GM20000 (cell line): Measurements from ENCODE around the gene CDKL1.
"Not testable (repeated sequence)": the region's sequence is repeated elsewhere in the genome, so short reads cannot be mapped to it uniquely, and the experiment has no call there.

Experiments used
- DNase-seq: peaks from one replicate; pipeline ENCODE4 v3.0.0; 2012; ENCODE audit warnings: low spot score
- CTCF ChIP-seq: IDR thresholded peaks from 2 replicates; pipeline ENCODE4 v1.5.1; 2012; ENCODE audit warnings: mild to moderate bottlenecking, control low read depth; ENCODE audit errors: extremely low read depth, missing control alignments

The CDKL1 gene

GRCh38 chr14:50331596-50331995 is 65.1 kb downstream of the CDKL1 start:
- DNase-seq = no peak
- TF ChIP-seq CTCF = no peak

GRCh38 chr14:50321009-50321660 is 75.5 kb downstream of the CDKL1 start:
- peak; percentile 67 for TF ChIP-seq CTCF
- DNase-seq = peak; percentile 67

- DNase-seq = peak; percentile 30
- TF ChIP-seq CTCF = no peak
Measured at GRCh38 chr14:50320283-50320682, 76.4 kb downstream of the CDKL1 start.

- no peak for TF ChIP-seq CTCF
Measured at GRCh38 chr14:50319721-50320120, 77.0 kb downstream of the CDKL1 start.

GRCh38 chr14:50319293-50319692 is 77.4 kb downstream of the CDKL1 start:
- TF ChIP-seq CTCF = no peak
- no peak for DNase-seq

More at GRCh38 chr14:50319721-50320120, 77.0 kb downstream of the CDKL1 start:
- no peak for DNase-seq

GRCh38 chr14:50318031-50318626 is 78.6 kb downstream of the CDKL1 start:
- DNase-seq = no peak
- TF ChIP-seq CTCF = no peak

- DNase-seq = not testable (repeated sequence)
Measured at GRCh38 chr14:50314098-50314497, 82.6 kb downstream of the CDKL1 start.

GRCh38 chr14:50312734-50313054 is 84.0 kb downstream of the CDKL1 start:
- DNase-seq = no peak
- TF ChIP-seq CTCF = no peak
